HEK293T (cell line): ENCODE measurements around the gene IRAK2.

ENCODE experiments used
- CTCF ChIA-PET: fragments of 350-600 bp; formaldehyde crosslinking; extraction: SDS; loops from one replicate; lab custom pipeline; 2021; ENCODE audit warnings: antibody characterized with exemption, inconsistent platforms; lab: Yijun Ruan, JAX
- POLR2A ChIA-PET: fragments of 350-600 bp; formaldehyde crosslinking; extraction: SDS; loops from one replicate; lab custom pipeline; 2020; ENCODE audit warnings: antibody characterized with exemption, inconsistent platforms; lab: Yijun Ruan, JAX
- DNase-seq: peaks from one replicate; pipeline ENCODE4 v3.0.0; 2012; ENCODE audit warnings: mixed read lengths; ENCODE audit errors: extremely low spot score
- ARNT ChIP-seq: fragments of 450-650 bp; IDR thresholded peaks from 2 replicates; pipeline ENCODE4 v1.6.1; 2017; ENCODE audit warnings: mild to moderate bottlenecking
- BHLHE40 ChIP-seq: fragments of 450-650 bp; IDR thresholded peaks from 2 replicates; pipeline ENCODE4 v1.6.1; 2016; ENCODE audit warnings: mild to moderate bottlenecking, moderate library complexity, borderline replicate concordance
- CTBP1 ChIP-seq: fragments of 450-650 bp; IDR thresholded peaks from 2 replicates; pipeline ENCODE4 v1.6.1; 2016; ENCODE audit warnings: borderline replicate concordance
- ELF4 ChIP-seq: fragments of 450-650 bp; IDR thresholded peaks from 2 replicates; pipeline ENCODE4 v1.6.1; 2017; ENCODE audit warnings: antibody characterized with exemption
- FOXA1 ChIP-seq: fragments of 450-650 bp; IDR thresholded peaks from 2 replicates; pipeline ENCODE4 v1.6.1; 2016; ENCODE audit warnings: mild to moderate bottlenecking
- FOXK2 ChIP-seq: fragments of 450-650 bp; IDR thresholded peaks from 2 replicates; pipeline ENCODE4 v1.6.1; 2016; ENCODE audit warnings: mild to moderate bottlenecking
- FOXM1 ChIP-seq: fragments of 450-650 bp; IDR thresholded peaks from 2 replicates; pipeline ENCODE4 v1.6.1; 2017; ENCODE audit warnings: mild to moderate bottlenecking, borderline replicate concordance
- HDGF ChIP-seq: fragments of 450-650 bp; IDR thresholded peaks from 2 replicates; pipeline ENCODE4 v1.6.1; 2017; ENCODE audit warnings: antibody characterized with exemption, borderline replicate concordance
- L3MBTL2 ChIP-seq: fragments of 450-650 bp; conservative IDR thresholded peaks from 2 replicates; pipeline ENCODE4 v1.6.1; 2016; ENCODE audit warnings: mild to moderate bottlenecking
- LEF1 ChIP-seq: fragments of 450-650 bp; IDR thresholded peaks from 2 replicates; pipeline ENCODE4 v1.6.1; 2017; ENCODE audit warnings: mild to moderate bottlenecking, borderline replicate concordance
- NFRKB ChIP-seq: fragments of 450-650 bp; IDR thresholded peaks from 2 replicates; pipeline ENCODE4 v1.6.1; 2016; ENCODE audit warnings: mild to moderate bottlenecking, moderate library complexity
- SP1 ChIP-seq: fragments of 450-650 bp; IDR thresholded peaks from 2 replicates; pipeline ENCODE4 v1.6.1; 2017
- SUZ12 ChIP-seq: fragments of 450-650 bp; IDR thresholded peaks from 2 replicates; pipeline ENCODE4 v1.6.1; 2016; ENCODE audit warnings: mild to moderate bottlenecking
- TARDBP ChIP-seq: fragments of 450-650 bp; IDR thresholded peaks from 2 replicates; pipeline ENCODE4 v1.6.1; 2016
- ZNF384 ChIP-seq: fragments of 450-650 bp; IDR thresholded peaks from 2 replicates; pipeline ENCODE4 v1.6.1; 2016
- TF ChIP-seq, protein P1 (sequence below): fragments of 450-650 bp; IDR thresholded peaks from 2 replicates; pipeline ENCODE4 v1.6.1; 2016

Gene IRAK2

DNA sequence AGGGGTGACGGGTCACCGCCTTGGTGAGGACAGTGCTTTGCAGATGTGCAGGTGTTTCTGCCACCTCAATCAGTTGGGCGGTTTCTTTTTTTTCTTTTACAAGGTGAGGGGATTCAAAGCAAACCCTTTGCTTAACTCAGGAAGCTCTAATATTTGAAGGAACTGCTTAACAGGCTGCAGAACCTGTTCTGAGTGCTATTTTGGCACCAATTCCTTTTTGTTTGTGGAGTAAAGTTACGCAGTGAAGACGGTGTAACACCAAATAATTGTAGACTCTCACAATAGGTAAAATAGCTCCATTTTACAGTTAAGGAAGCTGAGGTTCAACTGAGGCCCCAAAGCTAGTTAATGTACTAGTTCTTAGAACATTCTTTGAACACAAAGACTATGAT, 121.4 kb downstream of the IRAK2 start:
- ChIA-PET POLR2A (no interaction called here), CTCF (no interaction called here)
- DNase-seq: no peak
- TF ChIP-seq ZNF384 (no peak), SP1 (no peak), HDGF (no peak), L3MBTL2 (no peak), BHLHE40 (no peak), SUZ12 (no peak), CTBP1 (no peak), ARNT (no peak), FOXA1 (no peak), TARDBP (no peak), FOXM1 (no peak), LEF1 (no peak), ELF4 (no peak), FOXK2 (no peak), NFRKB (no peak)
- TF ChIP-seq, protein P1, sequence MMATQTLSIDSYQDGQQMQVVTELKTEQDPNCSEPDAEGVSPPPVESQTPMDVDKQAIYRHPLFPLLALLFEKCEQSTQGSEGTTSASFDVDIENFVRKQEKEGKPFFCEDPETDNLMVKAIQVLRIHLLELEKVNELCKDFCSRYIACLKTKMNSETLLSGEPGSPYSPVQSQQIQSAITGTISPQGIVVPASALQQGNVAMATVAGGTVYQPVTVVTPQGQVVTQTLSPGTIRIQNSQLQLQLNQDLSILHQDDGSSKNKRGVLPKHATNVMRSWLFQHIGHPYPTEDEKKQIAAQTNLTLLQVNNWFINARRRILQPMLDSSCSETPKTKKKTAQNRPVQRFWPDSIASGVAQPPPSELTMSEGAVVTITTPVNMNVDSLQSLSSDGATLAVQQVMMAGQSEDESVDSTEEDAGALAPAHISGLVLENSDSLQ: no peak

DNA sequence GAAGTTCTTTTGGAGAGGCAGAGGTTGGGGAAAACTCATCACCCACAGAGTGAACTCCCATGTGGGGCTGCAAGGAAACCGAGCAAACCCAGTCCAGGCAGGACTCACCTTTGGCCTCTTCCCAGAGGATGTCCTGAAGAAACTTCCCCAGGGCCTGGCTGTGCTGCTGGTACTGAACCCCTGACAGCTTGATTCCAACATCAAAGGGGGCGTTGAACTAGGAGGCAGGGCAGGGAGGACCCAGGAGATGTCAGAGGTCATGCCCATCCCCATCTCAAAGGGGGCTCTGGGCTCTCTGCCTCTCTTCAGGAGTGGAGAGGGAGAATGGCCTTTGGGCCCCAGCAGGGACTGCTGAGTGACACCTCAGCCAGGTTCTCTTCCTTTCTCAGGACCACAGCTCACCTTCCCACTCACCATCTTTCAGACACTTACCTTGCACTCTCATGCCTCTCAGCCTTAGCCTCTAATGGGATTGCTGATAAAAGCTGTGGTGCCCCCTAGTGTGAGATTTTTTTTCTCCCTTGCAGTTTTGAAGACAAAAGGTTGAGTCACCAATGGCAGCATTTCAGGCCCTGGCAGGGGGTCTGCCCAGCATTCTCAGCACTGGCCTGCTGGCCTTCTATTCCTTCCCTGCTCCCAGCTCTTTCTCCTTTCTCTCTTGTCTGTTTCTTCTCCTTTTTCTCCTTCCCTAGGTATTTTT, 122.0 kb downstream of the IRAK2 start:
- TF ChIP-seq, protein P1: no peak
- TF ChIP-seq L3MBTL2 (no peak), BHLHE40 (no peak), ZNF384 (no peak), LEF1 (no peak), FOXA1 (no peak), ARNT (no peak), NFRKB (no peak), SP1 (no peak), FOXK2 (no peak), SUZ12 (no peak), TARDBP (no peak), FOXM1 (no peak), CTBP1 (no peak)
- POLR2A ChIA-PET: no interaction called here
- no peak for DNase-seq
- CTCF ChIA-PET: no interaction called here

DNA sequence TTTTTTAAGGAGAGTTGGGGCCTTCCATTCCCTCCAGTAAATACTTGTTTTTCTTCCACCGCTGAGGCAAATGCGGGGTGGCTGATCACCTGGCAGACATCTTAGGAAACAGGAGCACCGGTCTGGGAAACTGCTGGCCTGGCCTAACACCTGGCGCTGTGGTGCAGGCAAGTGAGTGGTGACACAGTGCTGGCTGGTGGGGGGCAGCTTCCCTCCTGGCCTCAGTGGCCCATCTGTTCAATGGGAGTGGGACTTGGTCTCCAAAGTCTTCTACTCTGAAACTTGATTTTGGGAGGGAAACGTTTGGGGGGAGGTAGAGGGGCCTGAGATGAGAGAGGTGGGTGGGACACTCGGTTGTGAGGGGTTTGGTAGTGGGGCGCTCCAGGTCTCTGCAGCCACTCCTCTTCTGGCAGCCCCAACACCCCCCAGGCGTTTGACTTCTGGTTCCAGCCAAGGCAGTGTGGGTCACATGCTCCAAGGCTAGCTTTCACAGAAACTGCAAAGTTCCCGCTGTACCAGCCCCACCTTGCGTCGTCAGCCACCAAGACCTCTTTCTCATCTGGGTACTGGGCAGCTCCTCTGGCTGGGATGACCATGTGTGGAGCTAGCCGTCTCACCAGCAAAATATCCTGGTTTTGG, 123.3 kb downstream of the IRAK2 start:
- POLR2A ChIA-PET: no interaction called here
- DNase-seq: no peak
- no peak for TF ChIP-seq ZNF384
- CTCF ChIA-PET: no interaction called here

DNA sequence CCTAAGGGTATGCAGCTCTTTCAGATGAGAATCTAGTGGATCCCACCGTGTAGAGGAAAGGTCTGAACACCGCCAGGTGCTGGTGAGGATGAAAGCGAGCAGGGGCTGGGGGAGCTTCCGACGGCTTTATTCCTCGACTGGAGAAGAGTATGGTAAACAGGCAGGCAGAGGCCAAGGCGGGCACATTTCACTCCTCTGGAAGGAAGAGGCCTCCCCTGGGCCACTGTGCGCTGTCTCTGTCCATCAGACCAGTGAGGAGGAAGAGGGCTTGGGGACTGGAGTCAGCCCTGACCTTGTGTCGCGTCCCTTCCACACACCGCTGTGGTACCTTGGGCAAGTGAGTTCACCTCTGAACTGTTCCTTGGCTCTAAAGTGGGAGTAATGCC, 123.8 kb downstream of the IRAK2 start:
- DNase-seq: no peak
- TF ChIP-seq FOXA1: no peak
- TF ChIP-seq LEF1: no peak
- TF ChIP-seq, protein P1: no peak
- no peak for TF ChIP-seq FOXK2
- TF ChIP-seq TARDBP: no peak
- no peak for TF ChIP-seq HDGF
- TF ChIP-seq SUZ12: no peak
- TF ChIP-seq FOXM1: no peak
- TF ChIP-seq BHLHE40: no peak
- TF ChIP-seq CTBP1: no peak
- no peak for TF ChIP-seq NFRKB
- TF ChIP-seq ZNF384: no peak
- ChIA-PET CTCF (no interaction called here), POLR2A (no interaction called here)

DNA sequence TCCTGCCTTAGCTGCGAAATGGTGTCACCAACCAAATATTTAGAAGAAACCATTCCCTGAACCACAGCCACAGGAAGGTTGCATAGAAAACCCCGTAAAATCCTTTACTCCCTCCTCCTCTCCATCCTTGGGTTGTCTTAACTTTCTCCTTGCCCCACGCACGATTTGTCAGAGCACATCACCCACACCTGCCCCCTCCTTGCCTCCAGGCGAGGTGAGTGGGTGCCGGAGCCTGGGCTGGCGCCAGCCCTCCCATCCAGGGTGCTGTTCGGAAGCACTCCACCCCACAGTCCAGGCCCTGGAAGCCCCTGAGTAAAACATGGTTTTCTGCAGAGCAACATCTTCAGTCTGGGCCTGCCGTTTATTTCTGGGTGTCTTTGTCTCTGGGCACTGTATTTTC, 124.4 kb downstream of the IRAK2 start:
- DNase-seq: no peak
- ChIA-PET POLR2A (no interaction called here), CTCF (no interaction called here)
- TF ChIP-seq, protein P1: no peak
- no peak for TF ChIP-seq SP1
- TF ChIP-seq FOXM1: no peak
- no peak for TF ChIP-seq TARDBP
- no peak for TF ChIP-seq LEF1
- TF ChIP-seq HDGF: no peak
- TF ChIP-seq FOXK2: no peak
- TF ChIP-seq FOXA1: no peak
- TF ChIP-seq NFRKB: no peak
- no peak for TF ChIP-seq SUZ12
- TF ChIP-seq ELF4: no peak
- no peak for TF ChIP-seq ARNT
- no peak for TF ChIP-seq ZNF384
- no peak for TF ChIP-seq L3MBTL2
- no peak for TF ChIP-seq BHLHE40
- TF ChIP-seq CTBP1: no peak
